ENCODE results near the gene ROCK1.
A peak's percentile ranks its signal among the peaks of the same experiment; 100 is the strongest.

The ROCK1 gene

GRCh38 chr18:21105936-21106335, 5.7 kb downstream of the ROCK1 start:
- DNase-seq (ENCODE audit: low spot score) = no peak

- DNase-seq (ENCODE audit: low spot score) = no peak
These were observed 10.4 kb downstream of the ROCK1 start for GRCh38 chr18:21101172-21101571.

DNA sequence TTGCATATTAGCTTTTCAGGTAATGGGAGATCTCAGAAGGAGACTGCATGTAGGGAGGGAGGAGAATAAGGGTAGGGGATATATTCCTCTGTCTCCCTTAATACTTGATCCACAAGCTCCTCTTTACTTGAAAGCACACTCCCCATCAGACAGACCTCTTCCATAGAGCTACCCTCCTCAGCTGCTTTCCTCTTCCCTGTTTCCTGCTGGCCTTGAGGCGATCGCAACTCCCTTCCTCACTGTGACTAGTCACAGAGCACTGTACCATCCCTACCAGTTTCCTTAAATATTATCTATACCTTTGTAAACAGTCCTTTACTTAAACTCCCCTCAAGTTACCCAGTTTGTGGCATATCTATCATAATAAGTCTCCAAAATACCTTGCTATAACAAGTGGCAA, 10.9 kb downstream of the ROCK1 start:
- DNase-seq (ENCODE audit: low spot score) = no peak

DNA sequence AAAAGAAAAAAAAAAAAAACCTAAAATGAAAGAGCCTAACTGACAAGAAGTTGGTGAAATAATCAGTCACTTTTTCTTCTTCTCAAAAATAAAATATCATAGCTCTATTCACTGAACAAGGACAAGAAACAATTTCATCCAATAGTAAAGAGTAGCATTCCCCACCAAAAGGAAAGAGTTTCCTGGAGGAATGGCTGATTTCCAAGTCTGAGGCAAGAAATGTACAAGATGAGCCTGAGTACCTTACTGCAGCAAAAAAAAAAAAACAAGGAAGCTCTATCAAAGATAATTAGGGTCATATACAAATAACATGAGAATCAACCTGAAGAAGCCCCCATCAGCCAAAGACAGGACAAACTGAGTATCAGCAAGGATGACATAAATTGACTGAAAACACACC, 11.5 kb downstream of the ROCK1 start:
- no peak for DNase-seq (ENCODE audit: low spot score)

- DNase-seq (ENCODE audit: low spot score) = no peak
These were observed 12.2 kb downstream of the ROCK1 start for GRCh38 chr18:21099442-21099841.

DNA sequence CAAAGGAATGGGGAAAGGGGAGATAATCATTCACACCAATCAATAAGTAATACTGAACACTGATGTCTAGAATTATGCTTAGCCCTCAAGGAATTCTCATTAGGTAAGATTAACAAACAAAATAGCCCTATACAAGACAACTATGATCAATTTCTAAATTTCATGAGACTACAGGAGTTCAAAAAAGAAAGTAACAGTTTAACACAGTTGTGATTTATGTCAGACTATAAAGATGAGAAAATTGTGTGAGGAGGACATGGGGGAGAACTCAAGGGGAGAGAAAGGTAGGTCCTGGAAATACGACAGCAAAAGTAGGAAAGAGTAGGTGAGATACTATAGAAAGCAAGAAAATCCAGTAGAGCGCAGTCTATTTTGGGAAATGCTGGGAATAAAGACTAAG, 14.9 kb downstream of the ROCK1 start:
- no peak for DNase-seq (ENCODE audit: low spot score)

DNA sequence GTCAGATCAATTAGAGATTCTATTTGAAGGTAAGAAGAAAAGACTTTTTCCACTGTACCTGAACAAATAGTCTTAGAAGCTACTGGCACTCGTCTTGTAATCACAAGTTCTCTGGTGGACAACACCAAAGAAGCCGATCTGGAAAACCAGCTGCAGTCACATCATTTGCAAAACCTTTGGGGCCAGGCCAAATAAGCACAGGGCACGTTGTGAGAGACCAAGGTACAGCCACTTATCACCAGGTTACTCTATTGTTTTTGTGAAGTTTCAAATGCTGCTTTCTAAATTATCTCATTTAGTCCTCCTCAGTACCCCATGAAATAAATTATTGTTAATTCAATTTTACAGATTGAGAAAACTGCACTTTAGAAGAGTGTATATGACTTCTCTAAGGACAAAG, 18.5 kb downstream of the ROCK1 start:
- DNase-seq (ENCODE audit: low spot score) = no peak

- no peak for DNase-seq (ENCODE audit: low spot score)
These were observed 20.9 kb downstream of the ROCK1 start for GRCh38 chr18:21090680-21091079.

DNA sequence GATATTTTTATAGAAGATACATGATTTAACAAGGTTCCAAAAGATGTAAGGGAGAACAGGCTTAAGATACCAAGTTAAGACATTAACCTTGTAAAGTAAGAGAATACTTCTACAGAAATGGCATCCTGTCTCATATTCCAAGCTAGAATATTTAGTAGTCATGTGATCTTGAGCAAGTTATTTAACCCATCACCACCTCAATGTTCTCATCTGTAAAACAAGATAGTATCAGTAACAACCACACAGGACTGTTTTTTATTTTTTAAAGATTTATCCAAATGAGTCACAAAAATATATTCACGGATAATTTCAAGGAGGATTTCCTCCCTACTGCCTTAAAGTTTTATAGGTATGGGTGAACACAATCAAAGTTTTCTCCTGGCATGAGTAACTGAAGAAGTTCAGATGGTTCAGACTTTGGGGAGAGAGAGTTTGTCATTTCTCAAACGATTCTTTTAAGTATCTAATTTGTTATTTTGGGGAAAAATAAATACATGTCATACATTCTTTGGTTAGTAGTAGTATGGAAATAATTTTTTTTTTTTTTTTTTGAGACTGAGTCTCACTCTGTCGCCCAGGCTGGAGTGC, 25.9 kb downstream of the ROCK1 start:
- no peak for DNase-seq (ENCODE audit: low spot score)

- DNase-seq (ENCODE audit: low spot score) = peak; percentile 19
These were observed 27.0 kb downstream of the ROCK1 start for GRCh38 chr18:21084511-21085078.

- no peak for DNase-seq (ENCODE audit: low spot score)
These were observed 28.6 kb downstream of the ROCK1 start for GRCh38 chr18:21083017-21083416.

GRCh38 chr18:21081426-21081825, 30.2 kb downstream of the ROCK1 start:
- DNase-seq (ENCODE audit: low spot score) = no peak

DNA sequence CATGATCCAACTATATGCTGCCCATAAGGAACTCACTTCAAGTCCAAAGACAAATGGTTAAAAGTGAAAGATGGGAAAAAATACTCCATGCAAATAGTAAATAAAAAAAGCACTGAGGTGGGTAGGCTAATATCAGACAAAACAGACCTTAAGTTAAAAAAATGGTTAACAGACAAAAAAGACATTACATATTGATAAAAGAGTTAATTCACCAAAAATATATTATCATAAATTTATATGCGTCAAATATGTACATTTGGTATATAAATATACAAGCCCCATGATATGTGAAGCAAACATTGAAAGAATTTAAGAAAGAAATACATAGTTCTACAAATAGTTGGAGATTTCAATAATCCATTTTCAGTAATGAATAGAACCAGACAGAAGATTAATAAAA, 31.0 kb downstream of the ROCK1 start:
- DNase-seq (ENCODE audit: low spot score) = no peak

GRCh38 chr18:21074336-21075323, 37.0 kb downstream of the ROCK1 start:
- no peak for DNase-seq (ENCODE audit: low spot score)

- no peak for DNase-seq (ENCODE audit: low spot score)
These were observed 38.4 kb downstream of the ROCK1 start for GRCh38 chr18:21073180-21073579.

DNA sequence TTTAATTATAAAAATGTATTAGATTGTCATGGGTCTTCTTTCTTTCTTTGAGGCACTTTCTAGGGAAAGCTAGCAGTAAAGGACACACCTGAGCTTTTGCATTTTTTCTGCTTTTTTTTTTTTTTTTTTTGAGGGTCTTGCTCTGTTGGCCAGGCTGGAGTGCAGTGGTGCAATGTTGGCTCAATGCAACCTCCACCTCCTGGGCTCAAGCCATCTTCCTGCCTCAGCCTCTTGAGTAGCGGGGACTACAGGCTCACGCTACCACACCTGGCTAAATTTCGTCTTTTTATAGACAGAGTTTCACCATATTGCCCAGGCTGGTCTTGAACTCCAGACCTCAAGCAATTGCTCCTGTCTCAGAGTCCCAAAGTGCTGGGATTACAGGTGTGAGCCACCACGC, 40.5 kb downstream of the ROCK1 start:
- DNase-seq (ENCODE audit: low spot score) = no peak

GRCh38 chr18:21069468-21069867, 42.1 kb downstream of the ROCK1 start:
- no peak for DNase-seq (ENCODE audit: low spot score)

- DNase-seq (ENCODE audit: low spot score) = no peak
These were observed 47.3 kb downstream of the ROCK1 start for GRCh38 chr18:21064347-21064746.

DNA sequence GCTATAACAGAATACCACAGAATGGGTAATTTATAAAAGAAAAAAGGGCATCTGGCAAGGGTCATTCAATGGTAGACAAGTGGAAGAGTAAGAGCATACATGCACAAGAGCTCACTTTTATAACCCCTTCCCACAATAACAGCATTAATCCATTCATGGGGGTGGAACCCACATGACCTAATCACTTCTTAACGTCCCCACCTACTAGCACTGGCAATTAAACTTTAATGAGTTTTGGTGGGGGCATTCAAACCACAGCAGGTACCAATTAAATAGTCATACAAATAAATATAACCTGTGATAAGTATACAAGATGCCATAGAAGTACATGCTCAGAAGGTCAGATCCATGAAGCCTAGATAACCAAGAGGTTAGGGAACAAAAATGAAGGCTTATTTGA, 48.6 kb downstream of the ROCK1 start:
- DNase-seq (ENCODE audit: low spot score) = no peak

DNA sequence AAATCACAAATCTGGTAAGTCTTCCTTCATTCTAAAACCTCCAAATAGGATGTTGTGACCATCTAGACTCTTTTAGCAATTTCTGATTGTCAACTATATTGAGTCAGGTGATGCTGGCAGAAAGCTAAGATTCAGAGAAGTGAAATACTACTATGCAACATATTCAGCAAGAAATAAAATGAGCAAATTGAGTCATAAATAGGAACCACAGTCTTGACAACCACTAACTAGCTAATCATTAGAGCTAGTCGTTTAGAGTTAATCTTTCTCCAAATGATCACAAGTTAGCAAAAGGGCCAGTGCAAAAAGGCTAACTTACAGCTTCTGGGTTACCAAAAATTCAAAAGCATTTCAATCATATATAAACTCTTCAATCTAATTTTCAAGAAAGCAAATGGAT, 54.5 kb downstream of the ROCK1 start:
- no peak for DNase-seq (ENCODE audit: low spot score)

- DNase-seq (ENCODE audit: low spot score) = no peak
These were observed 55.1 kb downstream of the ROCK1 start for GRCh38 chr18:21056545-21056944.

DNA sequence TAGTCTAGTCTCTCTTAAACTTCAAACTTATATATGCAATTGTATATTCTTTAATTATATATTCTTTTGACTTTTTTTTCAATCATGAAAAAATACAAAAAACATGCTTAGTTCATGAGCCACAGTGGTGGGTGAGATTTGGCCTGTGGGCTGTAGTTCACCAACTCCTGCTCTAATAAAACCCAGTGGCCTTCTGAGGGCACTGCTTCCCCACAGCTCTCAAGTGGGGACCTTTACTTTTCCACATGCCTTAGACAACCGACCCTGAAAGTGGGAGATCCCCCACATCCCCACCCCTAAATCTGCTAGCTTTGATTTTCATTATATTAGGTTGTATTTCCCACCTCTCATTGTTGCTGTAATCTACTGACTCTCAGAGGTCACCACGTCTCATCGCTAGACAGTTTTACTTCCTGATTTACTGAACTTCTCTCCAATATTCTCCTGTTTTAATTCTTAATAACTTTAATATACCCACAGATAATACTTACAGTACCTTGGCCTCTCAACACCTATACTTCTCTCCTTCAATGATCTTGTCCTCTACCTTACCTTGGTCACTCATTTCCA, 57.3 kb downstream of the ROCK1 start:
- no peak for DNase-seq (ENCODE audit: low spot score)

GRCh38 chr18:21053127-21053526, 58.5 kb downstream of the ROCK1 start:
- no peak for DNase-seq (ENCODE audit: low spot score)

Data from activated CD4-positive, alpha-beta T cell treated with anti-CD3 and anti-CD28 coated beads, Interleukin-2, Interleukin-4, amounts not matched to agents 100 ng/mL and 50 ng/mL, durations not matched to agents 16 hours and 8 hours (primary cell).